BLaER1 treated with 17β-estradiol and CSF1 and Interleukin-3, amounts not matched to agents 10 nM and 100 nM (cell line): ENCODE results near the gene LSP1.

Experiments used
- H3K27ac ChIP-seq, 11 experiments: shearing (Covaris generic); formaldehyde crosslinking; 2 replicates each; pipeline ENCODE4 v1.8.1; 2022
- H3K27me3 ChIP-seq, 11 experiments: shearing (Covaris generic); formaldehyde crosslinking; 2 replicates each; pipeline ENCODE4 v1.8.1; 2022
- H3K36me3 ChIP-seq, 11 experiments: shearing (Covaris generic); formaldehyde crosslinking; 2 replicates each; pipeline ENCODE4 v1.8.1; 2022
- H3K4me1 ChIP-seq, 10 experiments: shearing (Covaris generic); formaldehyde crosslinking; 2 replicates each; pipeline ENCODE4 v1.8.1; 2022
- H3K4me2 ChIP-seq, 11 experiments: shearing (Covaris generic); formaldehyde crosslinking; 2 replicates each; pipeline ENCODE4 v1.8.1; 2022
- H3K4me3 ChIP-seq, 10 experiments: shearing (Covaris generic); formaldehyde crosslinking; 2 replicates each; pipeline ENCODE4 v1.8.1; 2022
- H3K9ac ChIP-seq, 11 experiments: shearing (Covaris generic); formaldehyde crosslinking; 2 replicates each; pipeline ENCODE4 v1.8.1; 2022
- H3K9me3 ChIP-seq, 11 experiments: shearing (Covaris generic); formaldehyde crosslinking; replicated peaks in 1 of 11; 2 replicates each; pipeline ENCODE4 v1.8.1; 2022
- H4K20me1 ChIP-seq, 11 experiments: shearing (Covaris generic); formaldehyde crosslinking; 2 replicates each; pipeline ENCODE4 v1.8.1; 2022
- Cebpa-rat ChIP-seq, 11 experiments: shearing (Covaris generic); IDR thresholded peaks; 2 replicates each; pipeline ENCODE4 v1.8.1; 2022

LSP1 gene

GRCh38 chr11:1814691-1815090 is 38.2 kb upstream of the LSP1 start:
- Histone ChIP-seq H3K27me3 (0 out of 22 replicates have a peak, but pooled peaks cover 0 to 4% (median 0%) of the 10 kb centered on the region in 11 experiments), H4K20me1 (no peaks in the 10 kb centered on the region), H3K9me3 (peaks cover 22 to 50% (median 41%) of the 10 kb centered on the region in 11 experiments), H3K4me2 (no peak overlapping the region), H3K36me3 (0 out of 22 replicates have a peak, but pooled peaks cover 0 to 7% (median 0%) of the 10 kb centered on the region in 11 experiments), H3K4me3 (no peak overlapping the region), H3K4me1 (peaks cover 5 to 16% (median 13%) of the 10 kb centered on the region in 10 experiments; a peak in 18 of 20 replicates), H3K9ac (no peak overlapping the region), H3K27ac (no peak overlapping the region)
- no peak for TF ChIP-seq Cebpa-rat (IDR thresholded peaks at IDR 0.05)

DNA sequence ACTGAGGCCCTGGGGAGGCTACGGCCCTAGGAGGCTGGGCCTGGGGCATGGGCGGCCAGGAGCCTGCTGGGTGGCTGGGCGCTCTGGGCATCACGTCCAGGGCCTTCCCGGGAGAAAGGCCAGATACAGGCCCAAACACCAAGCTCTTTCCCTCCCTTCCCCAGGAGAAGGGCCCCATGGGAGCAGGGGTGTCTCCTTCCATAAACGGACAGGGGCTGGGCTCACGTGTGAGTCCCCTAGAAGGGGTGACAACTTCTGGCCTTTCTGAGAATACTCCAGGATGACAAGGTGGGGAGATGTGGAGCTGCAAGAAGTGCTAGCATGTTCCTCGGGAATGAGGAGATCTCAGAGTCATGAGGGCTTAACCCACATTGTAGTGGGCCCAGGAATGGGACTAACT is 37.6 kb upstream of the LSP1 start:
- Histone ChIP-seq H3K4me3 (no peak overlapping the region), H3K27me3 (0 out of 22 replicates have a peak, but pooled peaks cover 0 to 4% (median 0%) of the 10 kb centered on the region in 11 experiments), H3K27ac (no peak overlapping the region), H3K9me3 (peaks cover 20 to 49% (median 37%) of the 10 kb centered on the region in 11 experiments), H3K4me2 (no peak overlapping the region), H4K20me1 (no peaks in the 10 kb centered on the region), H3K36me3 (0 out of 22 replicates have a peak, but pooled peaks cover 0 to 7% (median 0%) of the 10 kb centered on the region in 11 experiments), H3K4me1 (peaks cover 5 to 14% (median 13%) of the 10 kb centered on the region in 10 experiments; a peak in 18 of 20 replicates), H3K9ac (no peak overlapping the region)
- TF ChIP-seq Cebpa-rat (IDR thresholded peaks at IDR 0.05): no peak

DNA sequence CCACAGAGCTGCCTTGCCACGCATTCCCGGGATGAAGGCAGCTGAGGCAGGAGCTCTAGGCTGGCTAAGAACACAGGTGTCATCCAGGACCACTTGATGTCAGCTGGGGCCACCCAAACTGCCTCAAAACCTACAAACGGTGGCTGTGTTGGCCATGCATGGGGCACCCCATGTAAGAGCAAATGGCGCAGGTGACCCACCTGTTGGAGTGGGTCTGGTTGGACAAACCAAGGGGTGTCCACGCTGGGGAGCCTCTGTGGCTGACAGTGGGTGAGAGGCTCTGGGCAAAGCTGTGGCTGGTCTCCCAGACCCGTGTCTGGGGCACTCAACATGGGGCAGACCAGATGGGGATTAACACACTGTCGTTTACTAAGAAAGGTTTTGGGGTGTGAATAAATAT is 37.1 kb upstream of the LSP1 start:
- 0 out of 22 replicates have a peak, but pooled peaks cover 0 to 7% (median 0%) of the 10 kb centered on the region in 11 experiments for H3K36me3 ChIP-seq
- H3K27me3 ChIP-seq: 0 out of 22 replicates have a peak, but pooled peaks cover 0 to 4% (median 0%) of the 10 kb centered on the region in 11 experiments
- no peak overlapping the region for H3K9ac ChIP-seq
- H3K4me1 ChIP-seq: peaks cover 1 to 10% (median 8%) of the 10 kb centered on the region in 10 experiments; a peak in 18 of 20 replicates
- peaks cover 20 to 48% (median 37%) of the 10 kb centered on the region in 11 experiments for H3K9me3 ChIP-seq
- no peaks in the 10 kb centered on the region for H4K20me1 ChIP-seq
- no peak overlapping the region for H3K4me3 ChIP-seq
- no peak overlapping the region for H3K4me2 ChIP-seq
- H3K27ac ChIP-seq: no peak overlapping the region
- TF ChIP-seq Cebpa-rat (IDR thresholded peaks at IDR 0.05): no peak

- H3K4me3 ChIP-seq: no peak overlapping the region
- no peak overlapping the region for H3K27ac ChIP-seq
- H3K4me2 ChIP-seq: no peak overlapping the region
- 0 out of 22 replicates have a peak, but pooled peaks cover 0 to 7% (median 0%) of the 10 kb centered on the region in 11 experiments for H3K36me3 ChIP-seq
- no peaks in the 10 kb centered on the region for H4K20me1 ChIP-seq
- H3K9ac ChIP-seq: no peak overlapping the region
- 0 out of 22 replicates have a peak, but pooled peaks cover 0 to 4% (median 0%) of the 10 kb centered on the region in 11 experiments for H3K27me3 ChIP-seq
- H3K4me1 ChIP-seq: no peaks in the 10 kb centered on the region
- no peak for TF ChIP-seq Cebpa-rat (IDR thresholded peaks at IDR 0.05)
- peaks cover 18 to 45% (median 35%) of the 10 kb centered on the region in 11 experiments for H3K9me3 ChIP-seq
Observed at GRCh38 chr11:1817000-1817399, 35.9 kb upstream of the LSP1 start.

- Histone ChIP-seq H3K27me3 (0 out of 22 replicates have a peak, but pooled peaks cover 0 to 4% (median 0%) of the 10 kb centered on the region in 11 experiments), H3K27ac (no peak overlapping the region), H3K4me1 (no peaks in the 10 kb centered on the region), H3K9me3 (peaks cover 13 to 40% (median 30%) of the 10 kb centered on the region in 11 experiments), H3K36me3 (0 out of 22 replicates have a peak, but pooled peaks cover 0 to 7% (median 0%) of the 10 kb centered on the region in 11 experiments), H4K20me1 (no peaks in the 10 kb centered on the region), H3K4me2 (no peak overlapping the region), H3K4me3 (no peak overlapping the region), H3K9ac (no peak overlapping the region)
- no peak for TF ChIP-seq Cebpa-rat (IDR thresholded peaks at IDR 0.05)
Observed at GRCh38 chr11:1817511-1817910, 35.4 kb upstream of the LSP1 start.

DNA sequence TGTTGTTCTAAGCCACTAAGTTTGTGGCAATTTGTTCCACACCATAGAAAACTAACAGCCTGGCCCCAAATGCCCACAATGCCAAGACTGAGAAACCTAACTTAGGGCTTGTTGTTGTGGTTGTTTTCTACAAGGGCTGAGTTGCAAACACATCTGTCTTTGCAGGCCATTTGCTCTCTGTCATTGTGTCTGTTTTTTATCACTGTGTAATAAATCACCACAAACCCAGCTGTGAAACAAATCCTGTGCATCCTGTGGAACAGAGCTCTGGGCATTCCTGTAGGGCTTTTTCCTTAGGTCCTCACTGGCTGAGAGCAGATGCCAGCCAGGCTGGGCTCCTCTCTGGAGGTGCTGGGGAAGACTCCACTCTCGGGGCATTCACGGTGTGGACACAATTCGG is 33.8 kb upstream of the LSP1 start:
- H3K4me1 ChIP-seq: no peaks in the 10 kb centered on the region
- TF ChIP-seq Cebpa-rat (IDR thresholded peaks at IDR 0.05): no peak
- H3K27me3 ChIP-seq: 0 out of 22 replicates have a peak, but pooled peaks cover 0 to 1% (median 0%) of the 10 kb centered on the region in 11 experiments
- peaks cover 9 to 33% (median 24%) of the 10 kb centered on the region in 11 experiments for H3K9me3 ChIP-seq
- H3K36me3 ChIP-seq: 0 out of 22 replicates have a peak, but pooled peaks cover 0 to 7% (median 0%) of the 10 kb centered on the region in 11 experiments
- no peak overlapping the region for H3K4me3 ChIP-seq
- no peak overlapping the region for H3K27ac ChIP-seq
- H4K20me1 ChIP-seq: no peaks in the 10 kb centered on the region
- no peak overlapping the region for H3K4me2 ChIP-seq
- no peak overlapping the region for H3K9ac ChIP-seq

DNA sequence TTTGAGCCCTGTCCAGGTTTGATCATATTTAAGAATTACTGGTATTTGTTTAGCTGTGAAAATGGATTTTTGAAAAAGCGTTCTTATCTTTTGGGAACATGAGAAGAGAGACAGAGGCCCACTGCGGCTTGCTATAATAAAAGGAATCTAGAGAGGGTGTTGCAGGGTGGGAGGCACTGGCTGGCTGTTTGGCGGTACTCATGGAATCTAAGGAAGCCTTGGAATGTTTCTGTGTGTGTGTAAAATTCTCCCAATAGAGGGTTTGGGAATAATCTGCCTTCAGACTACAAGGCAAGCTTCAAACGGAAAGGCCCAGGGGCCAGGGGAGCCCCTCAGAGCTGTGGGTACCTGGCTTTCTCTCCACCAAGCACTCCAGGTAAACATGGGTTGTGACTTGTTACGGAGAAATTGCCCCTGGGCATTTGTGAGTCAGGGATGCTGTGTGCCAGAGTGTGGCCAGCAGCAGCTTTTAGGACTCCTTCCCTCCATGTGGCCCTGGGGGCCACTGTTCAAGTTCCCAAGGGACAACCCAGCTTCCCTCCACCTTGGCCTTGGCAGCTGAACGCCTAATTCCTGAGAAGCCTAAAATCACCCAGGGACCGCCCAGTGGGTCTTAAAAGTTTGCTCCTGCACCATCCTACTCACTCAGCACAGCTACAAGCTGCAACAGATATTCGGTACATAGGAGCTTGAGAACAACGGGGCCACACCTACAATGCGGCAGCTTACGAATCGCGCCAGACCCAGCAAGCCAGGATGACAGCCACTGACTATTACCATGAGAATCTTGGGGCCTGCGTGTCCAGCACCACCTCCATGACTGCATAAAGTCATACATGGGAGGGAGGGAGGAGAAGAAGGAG is 32.2 kb upstream of the LSP1 start:
- no peaks in the 10 kb centered on the region for H3K27me3 ChIP-seq
- H3K4me2 ChIP-seq: no peak overlapping the region
- H3K27ac ChIP-seq: no peak overlapping the region
- no peak overlapping the region for H3K9ac ChIP-seq
- H3K4me1 ChIP-seq: no peaks in the 10 kb centered on the region; a peak in 1 of 20 replicates
- no peaks in the 10 kb centered on the region for H4K20me1 ChIP-seq
- H3K4me3 ChIP-seq: no peak overlapping the region
- no peak for TF ChIP-seq Cebpa-rat (IDR thresholded peaks at IDR 0.05)
- peaks cover 9 to 33% (median 24%) of the 10 kb centered on the region in 11 experiments for H3K9me3 ChIP-seq
- 0 out of 22 replicates have a peak, but pooled peaks cover 0 to 7% (median 0%) of the 10 kb centered on the region in 11 experiments for H3K36me3 ChIP-seq

GRCh38 chr11:1821562-1821961 is 31.3 kb upstream of the LSP1 start:
- no peak overlapping the region for H3K4me3 ChIP-seq
- no peak overlapping the region for H3K4me2 ChIP-seq
- TF ChIP-seq Cebpa-rat (IDR thresholded peaks at IDR 0.05): no peak
- no peaks in the 10 kb centered on the region for H4K20me1 ChIP-seq
- no peaks in the 10 kb centered on the region for H3K27me3 ChIP-seq
- peaks cover 0 to under 1% (median 0%) of the 10 kb centered on the region in 10 experiments; a peak in 2 of 20 replicates for H3K4me1 ChIP-seq
- no peak overlapping the region for H3K9ac ChIP-seq
- H3K36me3 ChIP-seq: 0 out of 22 replicates have a peak, but pooled peaks cover 0 to 7% (median 0%) of the 10 kb centered on the region in 11 experiments
- no peak overlapping the region for H3K27ac ChIP-seq
- peaks cover 9 to 33% (median 24%) of the 10 kb centered on the region in 11 experiments for H3K9me3 ChIP-seq
